Stimulated activated CD4-positive, alpha-beta T cell treated with anti-CD3 and anti-CD28 coated beads, Interleukin-1b, Interleukin-23, amount 100 ng/mL, for 1 hour (primary cell): ENCODE data around the gene DDX24.

Source experiments
- DNase-seq, 2 donors: peaks; one replicate each; pipeline ENCODE4 v3.0.0-alpha.2; 2020; ENCODE audit warnings: low read depth in 2 of 2

Gene DDX24

GRCh38 chr14:94080621-94081385 is at the start of gene DDX24, which contains the start of gene IFI27L1:
DDX24 (minus strand) TSS chr14:94081202; CDS start chr14:94079742, 1,460 bp downstream.
IFI27L1 (plus strand) TSS chr14:94081310; CDS start chr14:94096938, 15,628 bp downstream.
- peak; percentile 90 to 92 for DNase-seq

- DNase-seq, result no peak
These were observed 48.9 kb upstream of the DDX24 start for GRCh38 chr14:94129758-94130414.

- peak; percentile 12 to 31 for DNase-seq
These were observed 48.2 kb upstream of the DDX24 start, which contains the start of gene IFI27L2 for GRCh38 chr14:94129111-94129757. IFI27L2 (minus strand) TSS chr14:94129604; CDS start chr14:94129564, 40 bp downstream.

GRCh38 chr14:94128216-94128839 is 47.3 kb upstream of the DDX24 start:
- DNase-seq, result no peak

GRCh38 chr14:94127330-94127729 is 46.3 kb upstream of the DDX24 start:
- no peak for DNase-seq

- no peak for DNase-seq
These were observed 45.8 kb upstream of the DDX24 start for GRCh38 chr14:94126800-94127199.

- no peak for DNase-seq
These were observed 45.3 kb upstream of the DDX24 start for GRCh38 chr14:94126419-94126677.

- DNase-seq, result no peak
These were observed 44.8 kb upstream of the DDX24 start for GRCh38 chr14:94125659-94126418.

GRCh38 chr14:94124582-94125377 is 43.8 kb upstream of the DDX24 start:
- DNase-seq, result no peak

- DNase-seq, result no peak
These were observed 42.9 kb upstream of the DDX24 start for GRCh38 chr14:94123868-94124267.

GRCh38 chr14:94123296-94123695 is 42.3 kb upstream of the DDX24 start:
- DNase-seq, result no peak

- no peak for DNase-seq
These were observed 41.4 kb upstream of the DDX24 start for GRCh38 chr14:94122438-94122837.

GRCh38 chr14:94121485-94121884 is 40.5 kb upstream of the DDX24 start:
- DNase-seq, result no peak

- DNase-seq, result no peak
These were observed 39.8 kb upstream of the DDX24 start for GRCh38 chr14:94120667-94121340.

GRCh38 chr14:94119071-94119470 is 38.1 kb upstream of the DDX24 start:
- no peak for DNase-seq

- DNase-seq, result no peak
These were observed 36.9 kb upstream of the DDX24 start for GRCh38 chr14:94117856-94118255.

- no peak for DNase-seq
These were observed 35.7 kb upstream of the DDX24 start for GRCh38 chr14:94116701-94117100.

GRCh38 chr14:94115631-94116030 is 34.6 kb upstream of the DDX24 start:
- DNase-seq, result no peak

GRCh38 chr14:94115058-94115591 is 34.1 kb upstream of the DDX24 start:
- no peak for DNase-seq

- DNase-seq, result no peak
These were observed 33.6 kb upstream of the DDX24 start for GRCh38 chr14:94114589-94115057.
